Dermis microvascular lymphatic vessel endothelial cell (primary cell): Measurements from ENCODE around the gene FLACC1. TPM values are rescaled to one million over a fixed set of nuclear protein-coding genes. Genes with fewer than 3 reads are reported as not detected.
"Not testable (repeated sequence)": the region's sequence is repeated elsewhere in the genome, so short reads cannot be mapped to it uniquely, and the experiment has no call there.

Source experiments
- DNase-seq, 2 donors: peaks; one replicate each; pipeline versions ENCODE4 v3.0.0 to v3.0.0-alpha.2; 2010; ENCODE audit warnings: low read depth in 2 of 2
- total RNA-seq: library from RNA; depleted of rRNA; stranded (reverse); fragments of >200 nt; gene quantifications from 2 replicates; pipeline ENCODE4 v1.2.1, GENCODE V29; 2014

Gene FLACC1
- 0.13 and 0.39 TPM in 2 replicates for total RNA-seq

- DNase-seq, result peak in 1 of 2 donors; percentile 13
Observed at GRCh38 chr2:201357221-201357620, at the start of gene FLACC1. TSS of gene FLACC1 (minus strand) at chr2:201357345. CDS start at chr2:201351404, 5,941 bp downstream.

GRCh38 chr2:201406077-201406662 is 49.0 kb upstream of the FLACC1 start:
- peak; percentile 47 to 52 for DNase-seq

- no peak for DNase-seq
Observed at GRCh38 chr2:201404699-201405280, 47.6 kb upstream of the FLACC1 start.

- peak in 1 of 2 donors; percentile 65 for DNase-seq
Observed at GRCh38 chr2:201403880-201404279, 46.7 kb upstream of the FLACC1 start.

- no peak for DNase-seq
Observed at GRCh38 chr2:201402651-201403562, 45.8 kb upstream of the FLACC1 start.

GRCh38 chr2:201401815-201402214 is 44.7 kb upstream of the FLACC1 start:
- DNase-seq, result no peak

GRCh38 chr2:201396595-201396994 is 39.5 kb upstream of the FLACC1 start:
- peak in 1 of 2 donors; percentile 53 for DNase-seq

- DNase-seq, result no peak
Observed at GRCh38 chr2:201383136-201383535, 26.0 kb upstream of the FLACC1 start.

GRCh38 chr2:201378496-201379397 is 21.6 kb upstream of the FLACC1 start:
- no peak for DNase-seq

- DNase-seq, result no peak
Observed at GRCh38 chr2:201377218-201377617, 20.1 kb upstream of the FLACC1 start.

GRCh38 chr2:201369775-201370174 is 12.6 kb upstream of the FLACC1 start:
- no peak for DNase-seq

GRCh38 chr2:201369318-201369717 is 12.2 kb upstream of the FLACC1 start:
- DNase-seq, result not testable (repeated sequence)

- no peak for DNase-seq
Observed at GRCh38 chr2:201366146-201366545, 9.0 kb upstream of the FLACC1 start.

- peak; percentile 47 to 71 for DNase-seq
Observed at GRCh38 chr2:201363857-201364560, 6.9 kb upstream of the FLACC1 start.

GRCh38 chr2:201362396-201362795 is 5.3 kb upstream of the FLACC1 start:
- DNase-seq, result no peak

- no peak for DNase-seq
Observed at GRCh38 chr2:201361078-201361733, 4.1 kb upstream of the FLACC1 start.

GRCh38 chr2:201360256-201360655 is 3.1 kb upstream of the FLACC1 start:
- DNase-seq, result no peak

- peak in 1 of 2 donors; percentile 29 for DNase-seq
Observed at GRCh38 chr2:201358684-201359083, 1.5 kb upstream of the FLACC1 start.

- no peak for DNase-seq
Observed at GRCh38 chr2:201353116-201353515, 4.0 kb downstream of the FLACC1 start.

GRCh38 chr2:201350879-201351278 is 6.3 kb downstream of the FLACC1 start:
- no peak for DNase-seq
